ENCODE data around the gene DDX4. TPM values are rescaled to one million over a fixed set of nuclear protein-coding genes. Genes with fewer than 3 reads are reported as not detected.

The DDX4 gene
- total RNA-seq (under 1 TPM in 4 of 6 donors, not detected in 2; 0.09 to 0.56 (median 0.21) TPM), polyA plus RNA-seq (under 1 TPM; 0.02 to 0.11 TPM)

DNA sequence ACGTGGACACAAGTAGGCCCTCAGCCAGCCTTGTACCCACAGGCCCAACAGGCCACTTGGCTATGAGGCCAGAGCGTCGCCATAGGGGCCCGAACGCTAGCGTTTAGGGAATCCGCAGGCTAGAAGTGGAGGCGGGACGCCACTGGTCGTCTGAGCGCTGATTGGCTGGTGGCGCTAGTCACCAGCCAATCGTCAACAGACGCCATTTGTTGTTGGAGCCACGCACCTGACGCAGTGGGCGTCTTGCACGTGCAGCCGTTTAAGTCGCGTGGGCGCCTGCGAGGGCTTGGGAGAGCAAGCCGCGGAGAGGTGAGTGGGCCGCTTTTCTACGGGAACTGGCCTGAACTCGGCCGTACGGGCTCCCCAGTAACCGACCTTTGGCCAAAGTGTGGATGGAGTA, at the start of gene DDX4:
Gene DDX4 (plus strand): TSS at position 269 of the 400 bp plus-strand sequence. CDS start 903 bp downstream, outside the sequence.
- DNase-seq (peak in 1 of 6 donors; percentile 47), ATAC-seq (no peak), FAIRE-seq (no peak)
- Histone ChIP-seq H3K9me3 (no peaks in the 10 kb centered on the region), H3K4me3 (no peak within 1 kb of the TSS), H3K36me3 (no peaks in the 10 kb centered on the region), H3K27me3 (no peaks in the 10 kb centered on the region), H3K27ac (no peak within 1 kb of the TSS), H3K4me1 (peaks cover 0 to under 1% (median 0%) of the 10 kb centered on the region in 3 donors)
- intact Hi-C loops (cut with DNase I) = no loop called here
- 96 to 97% methylated on average over 31 of the region's 31 CpGs for WGBS, 2 donors
- TF ChIP-seq, protein P1, sequence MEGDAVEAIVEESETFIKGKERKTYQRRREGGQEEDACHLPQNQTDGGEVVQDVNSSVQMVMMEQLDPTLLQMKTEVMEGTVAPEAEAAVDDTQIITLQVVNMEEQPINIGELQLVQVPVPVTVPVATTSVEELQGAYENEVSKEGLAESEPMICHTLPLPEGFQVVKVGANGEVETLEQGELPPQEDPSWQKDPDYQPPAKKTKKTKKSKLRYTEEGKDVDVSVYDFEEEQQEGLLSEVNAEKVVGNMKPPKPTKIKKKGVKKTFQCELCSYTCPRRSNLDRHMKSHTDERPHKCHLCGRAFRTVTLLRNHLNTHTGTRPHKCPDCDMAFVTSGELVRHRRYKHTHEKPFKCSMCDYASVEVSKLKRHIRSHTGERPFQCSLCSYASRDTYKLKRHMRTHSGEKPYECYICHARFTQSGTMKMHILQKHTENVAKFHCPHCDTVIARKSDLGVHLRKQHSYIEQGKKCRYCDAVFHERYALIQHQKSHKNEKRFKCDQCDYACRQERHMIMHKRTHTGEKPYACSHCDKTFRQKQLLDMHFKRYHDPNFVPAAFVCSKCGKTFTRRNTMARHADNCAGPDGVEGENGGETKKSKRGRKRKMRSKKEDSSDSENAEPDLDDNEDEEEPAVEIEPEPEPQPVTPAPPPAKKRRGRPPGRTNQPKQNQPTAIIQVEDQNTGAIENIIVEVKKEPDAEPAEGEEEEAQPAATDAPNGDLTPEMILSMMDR (IDR thresholded peaks at IDR 0.05) = no peak

DNA sequence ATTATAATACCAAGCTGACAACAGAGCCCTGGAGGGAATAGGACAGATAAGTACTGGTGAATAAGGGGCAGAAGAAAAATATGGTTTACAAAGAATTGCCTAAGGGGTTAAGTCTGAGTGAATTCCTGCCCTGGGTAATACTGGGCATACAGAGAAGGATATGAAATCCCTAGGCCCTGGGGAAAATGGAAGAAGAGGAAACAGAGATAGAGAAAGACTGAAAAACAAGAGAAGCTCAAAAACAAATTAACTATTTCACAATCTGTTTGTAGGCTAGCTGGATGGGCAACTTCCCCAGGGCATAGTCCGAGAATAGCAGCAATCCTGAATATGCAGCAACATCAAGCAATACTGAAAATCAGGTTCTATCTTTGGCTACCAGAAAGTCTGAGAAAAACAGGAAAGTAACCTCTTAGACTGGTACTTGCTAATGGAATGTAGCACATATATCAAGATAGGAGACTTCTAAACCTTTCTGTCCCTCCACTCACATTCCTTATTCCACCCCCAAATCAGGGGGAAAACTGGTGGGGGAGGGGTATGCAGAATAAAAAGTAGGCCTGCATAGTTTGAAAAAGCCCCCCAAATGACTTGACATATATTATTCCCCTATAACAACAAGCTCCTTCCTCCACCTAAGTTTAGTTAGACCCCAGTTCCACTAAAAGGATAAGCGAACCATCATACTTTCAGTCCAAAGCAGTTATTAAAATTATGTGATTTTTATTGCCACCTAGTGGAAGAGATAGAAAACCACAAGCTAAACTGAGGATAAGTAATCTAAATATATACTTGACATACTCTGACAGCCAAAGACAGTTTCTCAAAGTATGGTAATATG, 46.4 kb upstream of the DDX4 start:
- H3K36me3 ChIP-seq = no peaks in the 10 kb centered on the region
- WGBS, 2 donors = 29 to 41% methylated on average over 2 of the region's 2 CpGs
- ATAC-seq (peak in 3 of 4 donors; percentile 83 to 85 (median 84)), DNase-seq (no peak), FAIRE-seq (peak; percentile 97)
- H3K9me3 ChIP-seq = no peaks in the 10 kb centered on the region
- no peaks in the 10 kb centered on the region for H3K27me3 ChIP-seq
- no peak overlapping the region for H3K4me3 ChIP-seq
- no peak overlapping the region for H3K27ac ChIP-seq
- H3K4me1 ChIP-seq = peaks cover 0 to 25% (median 9%) of the 10 kb centered on the region in 3 donors
- TF ChIP-seq, protein P1 (IDR thresholded peaks at IDR 0.05) = peak in 3 of 4 donors; percentile 49 to 58 (median 50)
- intact Hi-C loops (cut with DNase I) = loop anchor here in 1 of 3 donors (10.0 kb wide), 1 partner anchor 377 kb away; no protein-coding TSS in a partner anchor

DNA sequence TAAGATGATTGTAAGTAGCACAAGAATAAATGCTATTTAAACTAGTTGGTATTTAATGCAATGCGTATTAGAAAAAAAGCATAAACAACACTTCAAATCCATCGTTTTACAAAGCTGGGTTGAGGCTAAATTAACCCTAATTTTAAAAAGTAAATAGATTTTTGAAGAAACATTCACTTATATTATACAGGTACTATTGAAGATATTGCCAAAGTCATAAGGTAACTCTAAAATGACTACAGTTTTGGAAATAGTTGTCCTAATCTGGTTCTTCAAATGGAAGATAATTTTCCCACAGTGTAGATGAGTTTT, 45.8 kb upstream of the DDX4 start:
- TF ChIP-seq, protein P1 (IDR thresholded peaks at IDR 0.05) = no peak
- no peaks in the 10 kb centered on the region for H3K36me3 ChIP-seq
- H3K4me3 ChIP-seq = no peak overlapping the region
- WGBS, 2 donors = 69 to 70% methylated on average over 2 of the region's 2 CpGs
- H3K27ac ChIP-seq = no peak overlapping the region
- FAIRE-seq (no peak), ATAC-seq (no peak), DNase-seq (no peak)
- intact Hi-C loops (cut with DNase I) = loop anchor here in 1 of 3 donors (10.0 kb wide), 1 partner anchor 377 kb away; no protein-coding TSS in a partner anchor
- H3K27me3 ChIP-seq = no peaks in the 10 kb centered on the region
- no peaks in the 10 kb centered on the region for H3K9me3 ChIP-seq
- H3K4me1 ChIP-seq = peaks cover 0 to 25% (median 9%) of the 10 kb centered on the region in 3 donors

DNA sequence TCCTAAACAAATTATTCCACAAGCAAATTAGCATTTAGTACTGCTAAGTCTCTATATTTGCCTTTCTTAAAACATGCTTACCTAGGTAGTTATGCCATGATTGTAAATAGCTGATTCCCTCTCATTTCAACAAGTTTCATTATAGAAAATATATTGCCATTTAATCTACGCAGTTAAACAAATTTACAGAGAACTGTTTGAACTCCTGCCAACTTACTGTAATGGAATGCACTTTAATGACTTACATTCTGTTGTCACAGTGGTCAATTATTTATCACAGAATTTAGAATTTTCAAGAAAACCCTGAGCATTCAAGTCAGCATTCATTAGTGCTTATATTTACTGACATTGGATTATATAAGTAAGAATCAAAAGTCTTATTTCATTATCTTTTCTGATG, 45.4 kb upstream of the DDX4 start:
- Histone ChIP-seq H3K27me3 (no peaks in the 10 kb centered on the region), H3K36me3 (no peaks in the 10 kb centered on the region), H3K9me3 (no peaks in the 10 kb centered on the region), H3K4me3 (no peak overlapping the region), H3K27ac (no peak overlapping the region), H3K4me1 (peaks cover 0 to 25% (median 9%) of the 10 kb centered on the region in 3 donors)
- 7 to 13% methylated on average over 1 of the region's 1 CpG for WGBS, 2 donors
- intact Hi-C loops (cut with DNase I) = loop anchor here in 1 of 3 donors (10.0 kb wide), 1 partner anchor 378 kb away; no protein-coding TSS in a partner anchor
- TF ChIP-seq, protein P1 (IDR thresholded peaks at IDR 0.05) = no peak
- DNase-seq = no peak
- no peak for FAIRE-seq
- ATAC-seq = peak in 1 of 4 donors; percentile 16
